ENCODE results near the gene BOD1L1.

BOD1L1 gene

GRCh38 chr4:13524504-13525243, 102.9 kb downstream of the BOD1L1 start:
- DNase-seq (ENCODE audit: low read depth in 2 of 2) = no peak

DNA sequence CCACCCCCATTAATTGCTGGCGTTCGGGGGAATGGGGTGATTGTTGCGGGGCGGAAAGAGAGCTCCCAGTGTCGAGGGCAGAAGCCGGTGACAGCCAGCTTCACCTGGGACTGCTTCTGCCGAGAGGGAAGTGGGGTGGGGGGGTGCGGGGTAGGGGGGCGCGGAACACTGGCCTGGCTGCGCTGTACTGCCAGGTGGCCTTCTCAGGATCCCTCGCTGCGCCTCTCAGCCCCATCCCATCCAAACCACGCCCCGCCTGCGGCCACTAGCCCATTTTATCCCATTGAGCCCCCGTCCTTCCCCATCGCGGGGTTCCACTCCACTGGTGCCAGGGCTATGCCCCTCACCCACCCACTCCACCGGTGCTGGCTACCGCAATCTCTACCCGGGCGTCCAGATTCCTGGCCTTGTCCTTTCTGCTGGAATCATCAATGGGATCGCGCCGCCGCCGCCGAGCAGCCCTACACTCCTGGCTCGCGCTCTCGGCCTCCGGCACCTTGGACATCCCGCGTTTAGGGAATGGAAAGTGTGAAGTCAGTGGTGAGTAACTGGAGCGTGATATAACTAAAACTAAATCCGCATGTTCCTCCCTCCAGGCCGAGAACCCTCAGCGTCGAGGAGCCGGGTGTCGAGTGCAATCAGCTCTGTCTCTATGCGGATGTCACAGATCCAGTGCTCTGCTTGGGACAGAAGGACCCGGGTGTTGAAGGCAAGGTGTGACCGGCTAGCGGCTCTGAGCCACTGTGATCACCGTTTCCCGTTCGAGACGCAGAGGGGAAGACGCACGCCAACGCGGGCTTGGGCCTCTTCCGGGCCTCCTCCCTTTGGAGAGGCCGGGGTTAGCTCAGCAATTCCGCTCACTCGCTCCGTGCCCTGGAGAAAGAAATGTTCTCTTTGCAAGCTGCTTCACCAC, 103.7 kb downstream of the BOD1L1 start:
- DNase-seq (ENCODE audit: low read depth in 2 of 2) = no peak

- no peak for DNase-seq (ENCODE audit: low read depth in 2 of 2)
Measured at GRCh38 chr4:13523105-13523477, 104.4 kb downstream of the BOD1L1 start.

- DNase-seq (ENCODE audit: low read depth in 2 of 2) = no peak
Measured at GRCh38 chr4:13522282-13523104, 105.0 kb downstream of the BOD1L1 start.

DNA sequence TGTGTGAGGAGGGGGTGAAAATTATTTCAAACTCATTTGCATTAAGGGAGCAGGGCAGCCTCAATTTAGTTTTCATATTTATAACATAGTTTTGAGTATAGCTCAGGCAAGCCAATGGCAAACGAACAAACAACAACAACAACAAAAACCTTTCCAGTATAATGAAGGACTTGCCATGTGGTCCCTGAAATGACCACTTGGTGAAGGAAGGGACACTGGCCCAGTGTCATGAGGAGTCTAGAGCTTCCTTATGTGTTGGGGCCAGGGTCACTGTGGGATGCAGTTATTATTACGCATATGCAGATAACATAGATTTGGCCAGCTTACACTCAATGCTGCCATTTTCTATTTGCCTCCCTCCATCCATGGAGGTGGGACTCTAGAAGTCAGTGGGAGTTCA, 106.5 kb downstream of the BOD1L1 start:
- DNase-seq (ENCODE audit: low read depth in 2 of 2) = no peak

All from stimulated activated CD4-positive, alpha-beta T cell treated with anti-CD3 and anti-CD28 coated beads, Interleukin-12 subunit alpha, Interleukin-12 subunit beta, amount 100 ng/mL, for 24 hours (primary cell).